ENCODE results near the gene CGB3.
A peak's percentile ranks its signal among the peaks of the same experiment; 100 is the strongest.
"Not testable (repeated sequence)": the region's sequence is repeated elsewhere in the genome, so short reads cannot be mapped to it uniquely, and the experiment has no call there.

CGB3 gene

GRCh38 chr19:49042177-49042576, 18.0 kb upstream of the CGB3 start:
- peak; percentile 34 for DNase-seq

GRCh38 chr19:49039736-49040135, 15.6 kb upstream of the CGB3 start:
- not testable (repeated sequence) for DNase-seq

- DNase-seq, result peak; percentile 72
Observed at GRCh38 chr19:49038557-49039276, 14.6 kb upstream of the CGB3 start.

GRCh38 chr19:49038111-49038510, 14.0 kb upstream of the CGB3 start:
- not testable (repeated sequence) for DNase-seq

GRCh38 chr19:49036815-49037214, 12.7 kb upstream of the CGB3 start, which contains the start of gene CGB1:
CGB1 (minus strand) TSS chr19:49036895; CDS start chr19:49036711, 184 bp downstream.
- DNase-seq, result not testable (repeated sequence)

GRCh38 chr19:49031642-49032301, 7.6 kb upstream of the CGB3 start, which contains the start of gene CGB2:
CGB2 (plus strand) TSS chr19:49031890; CDS start chr19:49032096, 206 bp downstream.
- DNase-seq, result peak; percentile 33

- DNase-seq, result not testable (repeated sequence)
Observed at GRCh38 chr19:49030323-49030722, 6.2 kb upstream of the CGB3 start.

- peak; percentile 46 for DNase-seq
Observed at GRCh38 chr19:49029749-49030148, 5.6 kb upstream of the CGB3 start.

GRCh38 chr19:49028686-49029085, 4.6 kb upstream of the CGB3 start:
- DNase-seq, result not testable (repeated sequence)

- not testable (repeated sequence) for DNase-seq
Observed at GRCh38 chr19:49025599-49025998, 1.5 kb upstream of the CGB3 start.

GRCh38 chr19:49025088-49025487, 955 bp upstream of the CGB3 start:
- not testable (repeated sequence) for DNase-seq

- no peak for DNase-seq
Observed at GRCh38 chr19:49022116-49022515, 2.0 kb downstream of the CGB3 start.

GRCh38 chr19:49020931-49021895, 2.9 kb downstream of the CGB3 start:
- DNase-seq, result peak; percentile 33

- DNase-seq, result no peak
Observed at GRCh38 chr19:49020342-49020741, 3.8 kb downstream of the CGB3 start.

- DNase-seq, result peak; percentile 40
Observed at GRCh38 chr19:49019242-49019932, 4.7 kb downstream of the CGB3 start.

GRCh38 chr19:49018388-49019241, 5.5 kb downstream of the CGB3 start:
- DNase-seq, result peak; percentile 6

GRCh38 chr19:49017666-49018351, 6.3 kb downstream of the CGB3 start:
- DNase-seq, result peak; percentile 69

GRCh38 chr19:49017041-49017665, 7.0 kb downstream of the CGB3 start, which contains the start of gene LHB:
LHB (minus strand) TSS chr19:49017091; CDS start chr19:49017081, 10 bp downstream.
- no peak for DNase-seq

- no peak for DNase-seq
Observed at GRCh38 chr19:49016067-49016839, 7.9 kb downstream of the CGB3 start.

All from fibroblast of skin of scalp (primary cell).